DOHH2 (cell line): Measurements from ENCODE around the gene ARRDC4.

Experiments used
- EZH2phosphoT487 ChIP-seq: fragments of 200-600 bp; sonication (generic); IDR thresholded peaks from 2 replicates; pipeline ENCODE4 v1.6.1; 2017; ENCODE audit warnings: borderline replicate concordance, mild to moderate bottlenecking, antibody characterized with exemption, low read length, moderate library complexity, mixed read lengths
- TF ChIP-seq, protein P1 (sequence below): fragments of 200-600 bp; sonication (generic); IDR thresholded peaks from one replicate; pipeline ENCODE4 v1.5.1; 2014; ENCODE audit warnings: antibody characterized with exemption, mild to moderate bottlenecking, low read depth, low read length; ENCODE audit not compliant: poor library complexity, severe bottlenecking

DNA sequence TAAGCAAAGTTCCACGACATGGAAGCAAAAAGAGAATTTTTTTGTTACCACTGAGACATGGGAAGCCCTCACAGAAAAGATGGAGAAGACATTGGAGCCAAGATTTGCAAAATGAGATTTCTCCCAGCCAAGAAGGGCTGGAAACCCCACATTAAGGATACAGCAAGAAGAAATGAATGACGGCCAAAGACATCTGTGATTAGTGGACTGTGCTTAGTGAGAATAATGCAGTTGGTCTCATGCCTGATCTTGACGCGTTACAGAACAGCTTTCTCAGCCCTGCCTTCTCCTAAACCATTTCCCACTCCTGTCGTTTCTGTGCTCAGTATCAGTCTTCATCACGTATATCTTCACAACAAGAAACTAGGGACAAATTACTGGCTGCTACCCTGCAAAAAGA lies 45.8 kb upstream of the ARRDC4 start:
- TF ChIP-seq EZH2phosphoT487 = no peak
- TF ChIP-seq, protein P1, sequence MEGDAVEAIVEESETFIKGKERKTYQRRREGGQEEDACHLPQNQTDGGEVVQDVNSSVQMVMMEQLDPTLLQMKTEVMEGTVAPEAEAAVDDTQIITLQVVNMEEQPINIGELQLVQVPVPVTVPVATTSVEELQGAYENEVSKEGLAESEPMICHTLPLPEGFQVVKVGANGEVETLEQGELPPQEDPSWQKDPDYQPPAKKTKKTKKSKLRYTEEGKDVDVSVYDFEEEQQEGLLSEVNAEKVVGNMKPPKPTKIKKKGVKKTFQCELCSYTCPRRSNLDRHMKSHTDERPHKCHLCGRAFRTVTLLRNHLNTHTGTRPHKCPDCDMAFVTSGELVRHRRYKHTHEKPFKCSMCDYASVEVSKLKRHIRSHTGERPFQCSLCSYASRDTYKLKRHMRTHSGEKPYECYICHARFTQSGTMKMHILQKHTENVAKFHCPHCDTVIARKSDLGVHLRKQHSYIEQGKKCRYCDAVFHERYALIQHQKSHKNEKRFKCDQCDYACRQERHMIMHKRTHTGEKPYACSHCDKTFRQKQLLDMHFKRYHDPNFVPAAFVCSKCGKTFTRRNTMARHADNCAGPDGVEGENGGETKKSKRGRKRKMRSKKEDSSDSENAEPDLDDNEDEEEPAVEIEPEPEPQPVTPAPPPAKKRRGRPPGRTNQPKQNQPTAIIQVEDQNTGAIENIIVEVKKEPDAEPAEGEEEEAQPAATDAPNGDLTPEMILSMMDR = no peak
